ENCODE results near the gene IRF2BP1.

GRCh38 chr19:45876161-45876410, 9.9 kb downstream of the IRF2BP1 start:
- TF ChIP-seq REST (IDR thresholded peaks at IDR 0.05; ENCODE audit: insufficient read depth in 1 of 2, low read depth in 2 of 2, low read length in 2 of 2) = no peak
- no peak for TF ChIP-seq POLR2AphosphoS5 (IDR thresholded peaks at IDR 0.05; ENCODE audit: low read depth, low read length)
